Transverse colon (tissue), 4 donors: ENCODE results near the gene LRRC3. TPM values are rescaled to one million over a fixed set of nuclear protein-coding genes. Genes with fewer than 3 reads are reported as not detected.

Experiments
- DNase-seq: peaks from one replicate; pipeline ENCODE4 v3.0.0-alpha.2; 2019
- H3K27ac ChIP-seq, 4 donors: fragments of 200-600 bp; sonication (generic); 2 replicates each; pipeline ENCODE4 v1.5.1; 2016 to 2018; ENCODE audit warnings: inconsistent platforms in 4 of 4
- H3K27me3 ChIP-seq: fragments of 200-600 bp; sonication (generic); 2 replicates; pipeline ENCODE4 v1.5.1; 2017; ENCODE audit warnings: inconsistent platforms
- H3K36me3 ChIP-seq, 4 donors: fragments of 200-600 bp; sonication (generic); 2 replicates each; pipeline ENCODE4 v1.5.1; 2017 to 2019; ENCODE audit warnings: inconsistent platforms in 4 of 4
- H3K4me1 ChIP-seq, 4 donors: fragments of 200-600 bp; sonication (generic); 2 replicates each; pipeline ENCODE4 v1.5.1; 2017 to 2020; ENCODE audit warnings: inconsistent platforms in 4 of 4
- H3K4me3 ChIP-seq, 4 donors: fragments of 200-600 bp; sonication (generic); 1 replicate in 1 of 4; 2 replicates in 3 of 4; pipeline versions ENCODE4 v1.5.1 to v1.6.1; 2017 to 2019; ENCODE audit warnings: inconsistent platforms in 4 of 4
- H3K9me3 ChIP-seq, 2 donors: fragments of 200-600 bp; sonication (generic); 2 replicates each; pipeline ENCODE4 v1.5.1; 2017 to 2019; ENCODE audit warnings: inconsistent platforms in 2 of 2
- CTCF ChIP-seq, 5 experiments: fragments of 200-600 bp in 3 of 5; fragments of 450-650 bp in 2 of 5; sonication (generic) in 3 of 5; IDR thresholded peaks; 1 replicate in 2 of 5; 2 replicates in 3 of 5; pipeline ENCODE4 v1.5.1; 2016 to 2017; ENCODE audit warnings: antibody characterized with exemption in 5 of 5, inconsistent platforms in 3 of 5, mild to moderate bottlenecking in 2 of 5, moderate library complexity in 1 of 5
- EP300 ChIP-seq: sonication (generic); formaldehyde crosslinking; IDR thresholded peaks from one replicate; pipeline ENCODE4 v1.6.1; 2017; ENCODE audit warnings: antibody characterized with exemption, low read depth
- POLR2A ChIP-seq: fragments of 450-650 bp; IDR thresholded peaks from one replicate; pipeline ENCODE4 v1.6.1; 2016; ENCODE audit warnings: antibody characterized with exemption, mild to moderate bottlenecking, moderate library complexity
- POLR2AphosphoS5 ChIP-seq, 3 donors: sonication (generic); formaldehyde crosslinking; IDR thresholded peaks; one replicate each; pipeline ENCODE4 v1.6.1; 2016; ENCODE audit warnings: antibody characterized with exemption in 3 of 3
- WGBS, 2 donors: methylation state at CpG; one replicate each; pipeline ENCODE4 v1.1.5; 2018; ENCODE audit warnings: low coverage in 1 of 2; 5-methylcytosine and 5-hydroxymethylcytosine counted together
- in situ Hi-C, 4 donors: fragments of 200-750 bp; cut with MboI; loops; one replicate each; pipeline versions ENCODE4 v1.15.0 to v1.15.1; 2017; ENCODE audit warnings: low sequenced_read_pairs in 3 of 4, low pct_ligation_motif_present in 1 of 4, low pct_unique_long_range_greater_than_20kb in 1 of 4
- intact Hi-C: fragments of 100-400 bp; cut with DNase I; formaldehyde crosslinking; loops from one replicate; pipeline ENCODE4 v1.15.1; 2023; ENCODE audit warnings: low total_unique reads
- total RNA-seq, 4 donors: library from RNA; depleted of rRNA; stranded (reverse); fragments of >200 nt; gene quantifications; one replicate each; pipeline ENCODE4 v1.1.0, GENCODE V29; 2016

LRRC3 gene
- total RNA-seq, 4 donors from 2014 or later: 4.4 to 6.7 (median 5.1) TPM

GRCh38 chr21:44408226-44408625, 47.1 kb upstream of the LRRC3 start:
- in situ Hi-C loops: no loop called here
- Histone ChIP-seq H3K4me3 (no peak overlapping the region), H3K4me1 (no peaks in the 10 kb centered on the region), H3K27ac (no peak overlapping the region), H3K9me3 (no peaks in the 10 kb centered on the region), H3K27me3 (no peaks in the 10 kb centered on the region), H3K36me3 (no peaks in the 10 kb centered on the region)
- intact Hi-C loops: no loop called here
- TF ChIP-seq CTCF (IDR thresholded peaks at IDR 0.05): no peak
- no peak for DNase-seq
- 87 to 88% methylated on average over 11 to 15 of the region's 15 CpGs for WGBS, 2 donors

- no peak for TF ChIP-seq CTCF (IDR thresholded peaks at IDR 0.05)
- no peak for TF ChIP-seq POLR2AphosphoS5 (IDR thresholded peaks at IDR 0.05)
- intact Hi-C loops: no loop called here
- in situ Hi-C loops: no loop called here
- no peaks in the 10 kb centered on the region for H3K9me3 ChIP-seq
- H3K4me3 ChIP-seq: no peak overlapping the region
- 91% methylated on average over 27 of the region's 27 CpGs; no CpG with 5 or more reads in 1 of the 2 donors for WGBS, 2 donors
- no peaks in the 10 kb centered on the region for H3K36me3 ChIP-seq
- H3K4me1 ChIP-seq: no peaks in the 10 kb centered on the region
- H3K27ac ChIP-seq: no peak overlapping the region
- no peak for DNase-seq
- peaks cover 17% of the 10 kb centered on the region for H3K27me3 ChIP-seq
Measured at GRCh38 chr21:44413566-44414290, 41.6 kb upstream of the LRRC3 start.

- Histone ChIP-seq H3K36me3 (no peaks in the 10 kb centered on the region), H3K27ac (no peak overlapping the region), H3K4me1 (no peaks in the 10 kb centered on the region), H3K27me3 (peaks cover 17% of the 10 kb centered on the region), H3K4me3 (no peak overlapping the region), H3K9me3 (no peaks in the 10 kb centered on the region)
- WGBS, 2 donors: 76 to 90% methylated on average over 8 to 30 of the region's 30 CpGs
- intact Hi-C loops: no loop called here
- in situ Hi-C loops: no loop called here
- TF ChIP-seq POLR2A (no peak), CTCF (IDR thresholded peaks at IDR 0.05) (no peak), POLR2AphosphoS5 (IDR thresholded peaks at IDR 0.05) (no peak), EP300 (no peak)
- DNase-seq: no peak
Measured at GRCh38 chr21:44414291-44415072, 40.8 kb upstream of the LRRC3 start.

- TF ChIP-seq EP300 (no peak), POLR2A (no peak), POLR2AphosphoS5 (IDR thresholded peaks at IDR 0.05) (no peak), CTCF (IDR thresholded peaks at IDR 0.05) (no peak)
- no peak overlapping the region for H3K27ac ChIP-seq
- no peak overlapping the region for H3K4me3 ChIP-seq
- in situ Hi-C loops (no loop called here), intact Hi-C loops (no loop called here)
- WGBS, 2 donors: 56 to 73% methylated on average over 4 to 24 of the region's 24 CpGs
- H3K4me1 ChIP-seq: no peaks in the 10 kb centered on the region
- DNase-seq: no peak
- peaks cover 17% of the 10 kb centered on the region for H3K27me3 ChIP-seq
- no peaks in the 10 kb centered on the region for H3K36me3 ChIP-seq
- H3K9me3 ChIP-seq: no peaks in the 10 kb centered on the region
Measured at GRCh38 chr21:44415073-44416025, 40.0 kb upstream of the LRRC3 start.
